ENCODE results near the gene ZNF516. TPM values are rescaled to one million over a fixed set of nuclear protein-coding genes. Genes with fewer than 3 reads are reported as not detected.

ZNF516 gene
- total and polyA plus RNA-seq, 7 donors = 2.4 to 20.6 (median 9.6) TPM

- intact Hi-C loops (cut with DNase I) = no loop called here
- WGBS, 3 donors = 61 to 80% (median 66%) methylated on average over 12 of the region's 12 CpGs
- Histone ChIP-seq H3K4me1 (peaks cover 74% of the 10 kb centered on the region), H3K27me3 (ENCODE audit: insufficient read depth in 3 of 3, low read length in 2 of 3) (no peaks in the 10 kb centered on the region), H3K36me3 (ENCODE audit: insufficient read depth in 1 of 2, low read depth in 1 of 2) (no peaks in the 10 kb centered on the region), H3K4me3 (no peak overlapping the region), H3K9me3 (no peaks in the 10 kb centered on the region), H3K27ac (no peak overlapping the region)
- no peak for ATAC-seq
- DNase-seq = no peak
- no peak for TF ChIP-seq CTCF (IDR thresholded peaks at IDR 0.05)
Observed at GRCh38 chr18:76471593-76471992, 23.4 kb downstream of the ZNF516 start.

GRCh38 chr18:76468345-76469304, 26.4 kb downstream of the ZNF516 start:
- no peak for ATAC-seq
- no peaks in the 10 kb centered on the region for H3K27me3 ChIP-seq (ENCODE audit: insufficient read depth in 3 of 3, low read length in 2 of 3)
- no peak overlapping the region for H3K4me3 ChIP-seq
- no peak for DNase-seq
- no peak for TF ChIP-seq CTCF (IDR thresholded peaks at IDR 0.05)
- H3K9me3 ChIP-seq = no peaks in the 10 kb centered on the region
- intact Hi-C loops (cut with DNase I) = no loop called here
- no peak overlapping the region for H3K27ac ChIP-seq
- no peaks in the 10 kb centered on the region for H3K36me3 ChIP-seq (ENCODE audit: insufficient read depth in 1 of 2, low read depth in 1 of 2)
- peaks cover 48% of the 10 kb centered on the region for H3K4me1 ChIP-seq
- 90 to 97% (median 93%) methylated on average over 16 of the region's 16 CpGs for WGBS, 3 donors

- no peak for TF ChIP-seq CTCF (IDR thresholded peaks at IDR 0.05)
- DNase-seq (peak in 1 of 2 donors; percentile 68), ATAC-seq (peak; percentile 42 to 72 (median 67))
- H3K4me3 ChIP-seq = peak overlapping the region; percentile 34
- no peaks in the 10 kb centered on the region for H3K9me3 ChIP-seq
- H3K36me3 ChIP-seq (ENCODE audit: insufficient read depth in 1 of 2, low read depth in 1 of 2) = no peaks in the 10 kb centered on the region
- 37 to 60% (median 46%) methylated on average over 19 of the region's 19 CpGs for WGBS, 3 donors
- no peaks in the 10 kb centered on the region for H3K27me3 ChIP-seq (ENCODE audit: insufficient read depth in 3 of 3, low read length in 2 of 3)
- H3K4me1 ChIP-seq = peaks cover 48% of the 10 kb centered on the region
- H3K27ac ChIP-seq = peak overlapping the region; percentile 30
- intact Hi-C loops (cut with DNase I) = no loop called here
Observed at GRCh38 chr18:76467371-76468190, 27.5 kb downstream of the ZNF516 start.

- Histone ChIP-seq H3K27me3 (ENCODE audit: insufficient read depth in 3 of 3, low read length in 2 of 3) (no peaks in the 10 kb centered on the region), H3K9me3 (no peaks in the 10 kb centered on the region), H3K36me3 (ENCODE audit: insufficient read depth in 1 of 2, low read depth in 1 of 2) (no peaks in the 10 kb centered on the region), H3K27ac (no peak overlapping the region), H3K4me1 (peaks cover 37% of the 10 kb centered on the region), H3K4me3 (no peak overlapping the region)
- TF ChIP-seq CTCF (IDR thresholded peaks at IDR 0.05) = no peak
- intact Hi-C loops (cut with DNase I) = no loop called here
- WGBS, 3 donors = 89 to 92% (median 91%) methylated on average over 20 of the region's 20 CpGs
- DNase-seq = peak in 1 of 2 donors; percentile 52
- peak in 3 of 4 donors; percentile 16 to 23 (median 18) for ATAC-seq
Observed at GRCh38 chr18:76466410-76466991, 28.5 kb downstream of the ZNF516 start.

Data from psoas muscle (tissue), 8 donors.